ENCODE results near the gene TPK1.

DNA sequence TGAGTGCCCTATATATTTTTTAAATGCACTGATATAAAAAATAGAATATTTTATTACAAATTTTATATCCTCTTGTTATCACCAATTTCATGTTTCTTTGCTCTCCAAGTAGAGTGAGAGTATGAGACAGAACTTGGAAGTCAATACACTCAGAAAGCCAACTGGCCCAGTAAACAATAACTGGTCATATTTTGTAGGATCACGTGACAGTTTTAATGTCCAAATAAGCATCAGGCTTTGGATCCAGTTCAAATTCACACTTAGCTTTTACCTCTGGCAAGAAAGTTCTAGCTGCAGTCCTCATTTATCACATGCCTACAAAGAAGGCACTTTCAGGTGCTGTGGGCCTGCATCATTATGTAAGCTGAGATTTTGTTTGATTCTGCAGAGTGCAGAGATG lies 21.6 kb upstream of the TPK1 start:
- TF ChIP-seq, protein P1, sequence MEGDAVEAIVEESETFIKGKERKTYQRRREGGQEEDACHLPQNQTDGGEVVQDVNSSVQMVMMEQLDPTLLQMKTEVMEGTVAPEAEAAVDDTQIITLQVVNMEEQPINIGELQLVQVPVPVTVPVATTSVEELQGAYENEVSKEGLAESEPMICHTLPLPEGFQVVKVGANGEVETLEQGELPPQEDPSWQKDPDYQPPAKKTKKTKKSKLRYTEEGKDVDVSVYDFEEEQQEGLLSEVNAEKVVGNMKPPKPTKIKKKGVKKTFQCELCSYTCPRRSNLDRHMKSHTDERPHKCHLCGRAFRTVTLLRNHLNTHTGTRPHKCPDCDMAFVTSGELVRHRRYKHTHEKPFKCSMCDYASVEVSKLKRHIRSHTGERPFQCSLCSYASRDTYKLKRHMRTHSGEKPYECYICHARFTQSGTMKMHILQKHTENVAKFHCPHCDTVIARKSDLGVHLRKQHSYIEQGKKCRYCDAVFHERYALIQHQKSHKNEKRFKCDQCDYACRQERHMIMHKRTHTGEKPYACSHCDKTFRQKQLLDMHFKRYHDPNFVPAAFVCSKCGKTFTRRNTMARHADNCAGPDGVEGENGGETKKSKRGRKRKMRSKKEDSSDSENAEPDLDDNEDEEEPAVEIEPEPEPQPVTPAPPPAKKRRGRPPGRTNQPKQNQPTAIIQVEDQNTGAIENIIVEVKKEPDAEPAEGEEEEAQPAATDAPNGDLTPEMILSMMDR (IDR thresholded peaks at IDR 0.05) = no peak
- TF ChIP-seq EZH2 (IDR thresholded peaks at IDR 0.05) (no peak), EZH2phosphoT487 (IDR thresholded peaks at IDR 0.05) (no peak)

All from neural progenitor cell (in vitro differentiated cells).